ELF-1 (cell line): Measurements from ENCODE around the gene TRAPPC12.
"Not testable (repeated sequence)": the region's sequence is repeated elsewhere in the genome, so short reads cannot be mapped to it uniquely, and the experiment has no call there.

Experiments used
- DNase-seq: peaks from one replicate; pipeline ENCODE4 v3.0.0-alpha.2; 2016; ENCODE audit warnings: low read depth, low spot score

TRAPPC12 gene

GRCh38 chr2:3432693-3433338, 53.3 kb downstream of the TRAPPC12 start:
- DNase-seq = no peak

- DNase-seq = no peak
Measured at GRCh38 chr2:3433339-3433699, 53.8 kb downstream of the TRAPPC12 start.

GRCh38 chr2:3433776-3434400, 54.4 kb downstream of the TRAPPC12 start:
- no peak for DNase-seq

- DNase-seq = no peak
Measured at GRCh38 chr2:3434654-3435053, 55.2 kb downstream of the TRAPPC12 start.

- no peak for DNase-seq
Measured at GRCh38 chr2:3435445-3435844, 56.0 kb downstream of the TRAPPC12 start.

- no peak for DNase-seq
Measured at GRCh38 chr2:3440477-3440876, 61.0 kb downstream of the TRAPPC12 start.

GRCh38 chr2:3441465-3441864, 62.0 kb downstream of the TRAPPC12 start:
- DNase-seq = no peak

GRCh38 chr2:3442185-3442584, 62.7 kb downstream of the TRAPPC12 start:
- no peak for DNase-seq

GRCh38 chr2:3443083-3443482, 63.6 kb downstream of the TRAPPC12 start:
- DNase-seq = no peak

GRCh38 chr2:3443506-3444084, 64.1 kb downstream of the TRAPPC12 start:
- no peak for DNase-seq

GRCh38 chr2:3445891-3446290, 66.4 kb downstream of the TRAPPC12 start:
- no peak for DNase-seq

GRCh38 chr2:3446381-3446780, 66.9 kb downstream of the TRAPPC12 start:
- no peak for DNase-seq

- not testable (repeated sequence) for DNase-seq
Measured at GRCh38 chr2:3447186-3447585, 67.7 kb downstream of the TRAPPC12 start.

- DNase-seq = no peak
Measured at GRCh38 chr2:3447789-3448317, 68.4 kb downstream of the TRAPPC12 start.

GRCh38 chr2:3448441-3448911, 69.0 kb downstream of the TRAPPC12 start:
- DNase-seq = not testable (repeated sequence)

GRCh38 chr2:3449086-3449485, 69.6 kb downstream of the TRAPPC12 start:
- no peak for DNase-seq

- DNase-seq = no peak
Measured at GRCh38 chr2:3449936-3450335, 70.4 kb downstream of the TRAPPC12 start.

- no peak for DNase-seq
Measured at GRCh38 chr2:3450385-3451010, 71.0 kb downstream of the TRAPPC12 start.

GRCh38 chr2:3451169-3451568, 71.7 kb downstream of the TRAPPC12 start:
- DNase-seq = no peak

GRCh38 chr2:3451926-3452671, 72.6 kb downstream of the TRAPPC12 start:
- DNase-seq = peak; percentile 43

GRCh38 chr2:3453190-3453999, 73.9 kb downstream of the TRAPPC12 start:
- DNase-seq = no peak
